ENCODE data around the gene XDH.

DNA sequence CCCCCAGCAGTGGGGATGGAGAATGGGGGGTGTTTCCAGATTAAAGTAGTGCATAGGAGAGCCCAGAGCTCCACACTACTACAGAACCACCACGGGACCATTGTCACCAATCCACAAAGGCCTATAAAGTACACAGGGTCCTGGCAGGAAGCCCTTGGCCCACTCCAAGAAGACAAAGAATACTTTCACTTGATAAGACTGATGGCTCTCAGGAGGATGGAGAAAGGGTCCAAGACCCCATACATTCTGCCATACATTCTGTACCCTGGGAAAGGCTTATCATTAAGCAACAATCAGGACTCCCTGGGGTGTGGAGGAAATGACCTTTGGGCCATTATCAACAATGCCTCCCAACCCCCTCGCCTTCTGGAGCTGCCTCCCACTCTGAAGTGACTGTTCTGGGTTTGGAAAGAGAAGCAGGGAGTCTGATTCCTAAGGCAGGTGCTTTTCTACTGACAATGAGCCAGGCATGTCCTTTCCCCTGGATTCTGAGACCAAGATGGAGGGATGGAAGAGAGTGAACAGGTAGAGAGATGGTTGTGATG is 85.4 kb downstream of the XDH start:
- TF ChIP-seq, protein P1, sequence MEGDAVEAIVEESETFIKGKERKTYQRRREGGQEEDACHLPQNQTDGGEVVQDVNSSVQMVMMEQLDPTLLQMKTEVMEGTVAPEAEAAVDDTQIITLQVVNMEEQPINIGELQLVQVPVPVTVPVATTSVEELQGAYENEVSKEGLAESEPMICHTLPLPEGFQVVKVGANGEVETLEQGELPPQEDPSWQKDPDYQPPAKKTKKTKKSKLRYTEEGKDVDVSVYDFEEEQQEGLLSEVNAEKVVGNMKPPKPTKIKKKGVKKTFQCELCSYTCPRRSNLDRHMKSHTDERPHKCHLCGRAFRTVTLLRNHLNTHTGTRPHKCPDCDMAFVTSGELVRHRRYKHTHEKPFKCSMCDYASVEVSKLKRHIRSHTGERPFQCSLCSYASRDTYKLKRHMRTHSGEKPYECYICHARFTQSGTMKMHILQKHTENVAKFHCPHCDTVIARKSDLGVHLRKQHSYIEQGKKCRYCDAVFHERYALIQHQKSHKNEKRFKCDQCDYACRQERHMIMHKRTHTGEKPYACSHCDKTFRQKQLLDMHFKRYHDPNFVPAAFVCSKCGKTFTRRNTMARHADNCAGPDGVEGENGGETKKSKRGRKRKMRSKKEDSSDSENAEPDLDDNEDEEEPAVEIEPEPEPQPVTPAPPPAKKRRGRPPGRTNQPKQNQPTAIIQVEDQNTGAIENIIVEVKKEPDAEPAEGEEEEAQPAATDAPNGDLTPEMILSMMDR (conservative IDR thresholded peaks at IDR 0.05) = no peak
- TF ChIP-seq EZH2 (IDR thresholded peaks at IDR 0.05; ENCODE audit: low read depth) = no peak
